CD4-positive, alpha-beta T cell treated with Interleukin-17A for 1 hour (primary cell): ENCODE results near the gene PPARG.
"Not testable (repeated sequence)": the region's sequence is repeated elsewhere in the genome, so short reads cannot be mapped to it uniquely, and the experiment has no call there.

Source experiments
- DNase-seq: peaks from one replicate; pipeline ENCODE4 v3.0.0-alpha.2; 2020

Gene PPARG

GRCh38 chr3:12279591-12280326, 9.1 kb upstream of the PPARG start:
- DNase-seq, result no peak

- DNase-seq, result no peak
Measured at GRCh38 chr3:12280357-12280806, 8.5 kb upstream of the PPARG start.

- no peak for DNase-seq
Measured at GRCh38 chr3:12284591-12284990, 4.3 kb upstream of the PPARG start.

GRCh38 chr3:12285003-12285555, 3.8 kb upstream of the PPARG start:
- DNase-seq, result no peak

- DNase-seq, result not testable (repeated sequence)
Measured at GRCh38 chr3:12285779-12286178, 3.1 kb upstream of the PPARG start.

GRCh38 chr3:12286504-12286903, 2.4 kb upstream of the PPARG start:
- no peak for DNase-seq

GRCh38 chr3:12286927-12287726, 1.7 kb upstream of the PPARG start:
- DNase-seq, result no peak

- DNase-seq, result no peak
Measured at GRCh38 chr3:12287727-12288181, 1.1 kb upstream of the PPARG start.

GRCh38 chr3:12289524-12289923, 654 bp downstream of the PPARG start:
- no peak for DNase-seq

GRCh38 chr3:12292770-12293169, 3.9 kb downstream of the PPARG start:
- no peak for DNase-seq

- DNase-seq, result no peak
Measured at GRCh38 chr3:12294885-12295580, 6.2 kb downstream of the PPARG start.

GRCh38 chr3:12296511-12296910, 7.6 kb downstream of the PPARG start:
- no peak for DNase-seq

- no peak for DNase-seq
Measured at GRCh38 chr3:12299026-12299425, 10.2 kb downstream of the PPARG start.

GRCh38 chr3:12300137-12300536, 11.3 kb downstream of the PPARG start:
- no peak for DNase-seq

GRCh38 chr3:12301031-12301430, 12.2 kb downstream of the PPARG start:
- DNase-seq, result no peak

GRCh38 chr3:12301513-12301912, 12.6 kb downstream of the PPARG start:
- DNase-seq, result no peak

GRCh38 chr3:12302564-12302963, 13.7 kb downstream of the PPARG start:
- DNase-seq, result no peak

GRCh38 chr3:12303534-12303933, 14.7 kb downstream of the PPARG start:
- no peak for DNase-seq

GRCh38 chr3:12303993-12304392, 15.1 kb downstream of the PPARG start:
- DNase-seq, result no peak

GRCh38 chr3:12307136-12307535, 18.3 kb downstream of the PPARG start:
- DNase-seq, result no peak

- DNase-seq, result no peak
Measured at GRCh38 chr3:12308517-12308916, 19.6 kb downstream of the PPARG start.

GRCh38 chr3:12309716-12310115, 20.8 kb downstream of the PPARG start:
- DNase-seq, result no peak

- no peak for DNase-seq
Measured at GRCh38 chr3:12312010-12312409, 23.1 kb downstream of the PPARG start.
